Suprapubic skin (tissue), 4 donors: ENCODE measurements around the gene ATXN10. TPM values are rescaled to one million over a fixed set of nuclear protein-coding genes. Genes with fewer than 3 reads are reported as not detected.
A peak's percentile ranks its signal among the peaks of the same experiment; 100 is the strongest.

ENCODE experiments used
- DNase-seq, 2 donors: peaks; one replicate each; pipeline ENCODE4 v3.0.0-alpha.2; 2019; ENCODE audit warnings: low spot score in 2 of 2
- H3K27ac ChIP-seq: fragments of 200-600 bp; sonication (generic); one replicate; pipeline ENCODE4 v1.5.1; 2019
- H3K27me3 ChIP-seq: fragments of 200-600 bp; sonication (generic); one replicate; pipeline ENCODE4 v1.5.1; 2019
- H3K36me3 ChIP-seq: fragments of 200-600 bp; sonication (generic); one replicate; pipeline ENCODE4 v1.5.1; 2019
- H3K4me1 ChIP-seq: fragments of 200-600 bp; sonication (generic); one replicate; pipeline ENCODE4 v1.5.1; 2019
- H3K4me3 ChIP-seq: fragments of 200-600 bp; sonication (generic); one replicate; pipeline ENCODE4 v1.5.1; 2019; ENCODE audit warnings: mild to moderate bottlenecking
- H3K9me3 ChIP-seq: fragments of 200-600 bp; sonication (generic); one replicate; pipeline ENCODE4 v1.5.1; 2019
- CTCF ChIP-seq, 2 donors: fragments of 200-600 bp in 1 of 2; fragments of 450-650 bp in 1 of 2; sonication (generic) in 1 of 2; IDR thresholded peaks; one replicate each; pipeline ENCODE4 v1.5.1; 2016 to 2019; ENCODE audit warnings: antibody characterized with exemption in 2 of 2, mild to moderate bottlenecking in 1 of 2, moderate library complexity in 1 of 2
- EP300 ChIP-seq: sonication (generic); formaldehyde crosslinking; IDR thresholded peaks from one replicate; pipeline ENCODE4 v1.6.1; 2017; ENCODE audit warnings: antibody characterized with exemption
- POLR2A ChIP-seq, 2 donors: fragments of 450-650 bp; IDR thresholded peaks; one replicate each; pipeline ENCODE4 v1.6.1; 2017; ENCODE audit warnings: antibody characterized with exemption in 2 of 2, mild to moderate bottlenecking in 2 of 2, moderate library complexity in 2 of 2
- POLR2AphosphoS5 ChIP-seq, 3 donors: sonication (generic); formaldehyde crosslinking; IDR thresholded peaks; one replicate each; pipeline ENCODE4 v1.6.1; 2017; ENCODE audit warnings: antibody characterized with exemption in 3 of 3
- WGBS: methylation state at CpG from one replicate; pipeline ENCODE4 v1.1.5; 2018; 5-methylcytosine and 5-hydroxymethylcytosine counted together
- total RNA-seq, 4 donors: library from RNA; depleted of rRNA; stranded (reverse); fragments of >200 nt; gene quantifications; one replicate each; pipeline ENCODE4 v1.1.0, GENCODE V29; 2016

The ATXN10 gene
- total RNA-seq, 4 donors from 2014 or later: 63.2 to 79.0 (median 68.8) TPM

- peak in 1 of 2 donors; percentile 44 for DNase-seq
- WGBS: 67% methylated on average over 3 of the region's 13 CpGs
- no peaks in the 10 kb centered on the region for H3K36me3 ChIP-seq
- H3K27me3 ChIP-seq: peaks cover 36% of the 10 kb centered on the region
- no peak overlapping the region for H3K27ac ChIP-seq
- TF ChIP-seq POLR2AphosphoS5 (IDR thresholded peaks at IDR 0.05): no peak
- no peak for TF ChIP-seq EP300
- no peak for TF ChIP-seq POLR2A (IDR thresholded peaks at IDR 0.05)
- TF ChIP-seq CTCF (IDR thresholded peaks at IDR 0.05): no peak
- peaks cover 41% of the 10 kb centered on the region for H3K4me1 ChIP-seq
- no peak overlapping the region for H3K4me3 ChIP-seq
- peaks cover 3% of the 10 kb centered on the region for H3K9me3 ChIP-seq
Observed at GRCh38 chr22:45869340-45869847, 197.8 kb downstream of the ATXN10 start.

GRCh38 chr22:45870011-45870410 lies 198.4 kb downstream of the ATXN10 start:
- Histone ChIP-seq H3K9me3 (peaks cover 3% of the 10 kb centered on the region), H3K27me3 (peaks cover 31% of the 10 kb centered on the region), H3K4me1 (peaks cover 36% of the 10 kb centered on the region), H3K4me3 (no peak overlapping the region), H3K27ac (no peak overlapping the region), H3K36me3 (no peaks in the 10 kb centered on the region)
- peak in 1 of 2 donors; percentile 39 for DNase-seq
- TF ChIP-seq POLR2AphosphoS5 (IDR thresholded peaks at IDR 0.05): no peak
- no peak for TF ChIP-seq EP300
- no peak for TF ChIP-seq CTCF (IDR thresholded peaks at IDR 0.05)
- no peak for TF ChIP-seq POLR2A (IDR thresholded peaks at IDR 0.05)
- WGBS: 76% methylated on average over 7 of the region's 7 CpGs

GRCh38 chr22:45871721-45872120 lies 200.1 kb downstream of the ATXN10 start:
- DNase-seq: no peak
- peaks cover 23% of the 10 kb centered on the region for H3K27me3 ChIP-seq
- WGBS: 93% methylated on average over 6 of the region's 6 CpGs
- H3K9me3 ChIP-seq: peaks cover 3% of the 10 kb centered on the region
- no peak for TF ChIP-seq POLR2AphosphoS5 (IDR thresholded peaks at IDR 0.05)
- no peak for TF ChIP-seq POLR2A (IDR thresholded peaks at IDR 0.05)
- TF ChIP-seq CTCF (IDR thresholded peaks at IDR 0.05): no peak
- no peak for TF ChIP-seq EP300
- no peak overlapping the region for H3K4me3 ChIP-seq
- no peaks in the 10 kb centered on the region for H3K36me3 ChIP-seq
- H3K27ac ChIP-seq: no peak overlapping the region
- H3K4me1 ChIP-seq: peaks cover 19% of the 10 kb centered on the region

GRCh38 chr22:45872659-45873263 lies 201.1 kb downstream of the ATXN10 start:
- Histone ChIP-seq H3K36me3 (no peaks in the 10 kb centered on the region), H3K27ac (no peak overlapping the region), H3K4me1 (peaks cover 8% of the 10 kb centered on the region), H3K4me3 (no peak overlapping the region), H3K9me3 (peaks cover 3% of the 10 kb centered on the region), H3K27me3 (peaks cover 23% of the 10 kb centered on the region)
- DNase-seq: no peak
- WGBS: 94% methylated on average over 3 of the region's 3 CpGs
- TF ChIP-seq POLR2AphosphoS5 (IDR thresholded peaks at IDR 0.05): no peak
- TF ChIP-seq POLR2A (IDR thresholded peaks at IDR 0.05): no peak
- no peak for TF ChIP-seq CTCF (IDR thresholded peaks at IDR 0.05)
- no peak for TF ChIP-seq EP300

GRCh38 chr22:45876136-45877035 lies 204.8 kb downstream of the ATXN10 start:
- no peak overlapping the region for H3K27ac ChIP-seq
- WGBS: 91% methylated on average over 14 of the region's 26 CpGs
- no peak overlapping the region for H3K4me3 ChIP-seq
- TF ChIP-seq POLR2AphosphoS5 (IDR thresholded peaks at IDR 0.05): no peak
- TF ChIP-seq POLR2A (IDR thresholded peaks at IDR 0.05): no peak
- H3K36me3 ChIP-seq: no peaks in the 10 kb centered on the region
- peaks cover 3% of the 10 kb centered on the region for H3K9me3 ChIP-seq
- peaks cover 11% of the 10 kb centered on the region for H3K4me1 ChIP-seq
- DNase-seq: peak; percentile 57 to 61
- H3K27me3 ChIP-seq: peaks cover 52% of the 10 kb centered on the region
